ENCODE results near the gene LRRC74A. TPM values are rescaled to one million over a fixed set of nuclear protein-coding genes. Genes with fewer than 3 reads are reported as not detected.

The LRRC74A gene
- total and polyA plus RNA-seq, 2 donors (not counting 3 experiments of a cell fraction or from before 2014, with no cell fraction given): not detected

DNA sequence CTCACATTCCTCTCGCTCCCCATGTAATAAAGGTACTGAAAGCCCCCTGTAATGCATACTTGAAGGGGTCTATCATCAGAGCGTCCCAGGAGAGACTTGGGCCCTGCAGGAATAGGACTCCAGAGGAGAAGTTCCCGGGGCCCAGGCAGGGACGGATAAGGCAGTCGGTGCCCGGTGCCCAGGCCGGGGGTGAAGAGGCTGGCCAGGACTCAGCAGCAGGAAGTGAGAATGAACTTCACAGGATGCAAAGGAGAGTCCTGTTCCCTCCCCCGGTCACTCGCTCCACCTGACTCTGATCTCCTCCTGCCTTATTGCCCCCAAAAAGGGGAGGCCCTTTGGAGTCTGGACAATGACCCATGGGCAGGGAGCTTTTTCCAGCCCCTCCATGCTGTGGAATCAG is 40.2 kb downstream of the LRRC74A start:
- DNase-seq (ENCODE audit: low read depth, low spot score) (no peak), FAIRE-seq (no peak)
- Histone ChIP-seq H3K36me3 (ENCODE audit: control insufficient read depth in 2 of 2, extremely low read depth in 1 of 2, insufficient read depth in 2 of 2, low read length in 2 of 2) (no peaks in the 10 kb centered on the region), H2AFZ (ENCODE audit: low read depth, low read length) (no peak overlapping the region), H3K9ac (replicated peaks; ENCODE audit: extremely low read depth, insufficient read depth, low read length) (no peak overlapping the region), H3K4me1 (ENCODE audit: control insufficient read depth, extremely low read depth, insufficient read depth, low read length) (peaks cover 12% of the 10 kb centered on the region), H3K9me3 (replicated peaks; ENCODE audit: control insufficient read depth, insufficient read depth, low read length) (no peaks in the 10 kb centered on the region), H3K79me2 (ENCODE audit: control insufficient read depth, insufficient read depth, low read length) (no peaks in the 10 kb centered on the region), H4K20me1 (replicated peaks; ENCODE audit: control insufficient read depth, extremely low read depth, insufficient read depth, low read length) (no peaks in the 10 kb centered on the region), H3K27ac (ENCODE audit: insufficient read depth, low read depth, low read length) (no peak overlapping the region), H3K27me3 (ENCODE audit: control insufficient read depth in 2 of 2, insufficient read depth in 2 of 2, low read length in 2 of 2) (peaks cover 0 to 2% of the 10 kb centered on the region in 2 experiments), H3K4me2 (ENCODE audit: insufficient read depth, low read length) (no peak overlapping the region), H3K9me1 (replicated peaks; ENCODE audit: control insufficient read depth, extremely low read depth, insufficient read depth, low read length) (no peaks in the 10 kb centered on the region), H3K4me3 (replicated peaks in 1 of 3; ENCODE audit: insufficient read depth in 1 of 3, low read depth in 1 of 3, low read length in 3 of 3) (no peak overlapping the region)
- BruUV-seq (replicated peaks): no TSS peak
- ChIA-PET CTCF (interaction anchor here (1.0 kb wide), 1 partner anchor 10 kb away, joined by 4 read pairs; no protein-coding TSS in a partner anchor), POLR2A (no interaction called here)
- TF ChIP-seq EZH2 (IDR thresholded peaks at IDR 0.05; ENCODE audit: borderline replicate concordance, low read depth, low read length, severe bottlenecking): no peak
- intact Hi-C loops (cut with micrococcal nuclease) (no loop called here), dilution Hi-C loops (cut with MboI; ENCODE audit: extremely low pct_ligation_motif_present, low sequenced_read_pairs) (no loop called here)

DNA sequence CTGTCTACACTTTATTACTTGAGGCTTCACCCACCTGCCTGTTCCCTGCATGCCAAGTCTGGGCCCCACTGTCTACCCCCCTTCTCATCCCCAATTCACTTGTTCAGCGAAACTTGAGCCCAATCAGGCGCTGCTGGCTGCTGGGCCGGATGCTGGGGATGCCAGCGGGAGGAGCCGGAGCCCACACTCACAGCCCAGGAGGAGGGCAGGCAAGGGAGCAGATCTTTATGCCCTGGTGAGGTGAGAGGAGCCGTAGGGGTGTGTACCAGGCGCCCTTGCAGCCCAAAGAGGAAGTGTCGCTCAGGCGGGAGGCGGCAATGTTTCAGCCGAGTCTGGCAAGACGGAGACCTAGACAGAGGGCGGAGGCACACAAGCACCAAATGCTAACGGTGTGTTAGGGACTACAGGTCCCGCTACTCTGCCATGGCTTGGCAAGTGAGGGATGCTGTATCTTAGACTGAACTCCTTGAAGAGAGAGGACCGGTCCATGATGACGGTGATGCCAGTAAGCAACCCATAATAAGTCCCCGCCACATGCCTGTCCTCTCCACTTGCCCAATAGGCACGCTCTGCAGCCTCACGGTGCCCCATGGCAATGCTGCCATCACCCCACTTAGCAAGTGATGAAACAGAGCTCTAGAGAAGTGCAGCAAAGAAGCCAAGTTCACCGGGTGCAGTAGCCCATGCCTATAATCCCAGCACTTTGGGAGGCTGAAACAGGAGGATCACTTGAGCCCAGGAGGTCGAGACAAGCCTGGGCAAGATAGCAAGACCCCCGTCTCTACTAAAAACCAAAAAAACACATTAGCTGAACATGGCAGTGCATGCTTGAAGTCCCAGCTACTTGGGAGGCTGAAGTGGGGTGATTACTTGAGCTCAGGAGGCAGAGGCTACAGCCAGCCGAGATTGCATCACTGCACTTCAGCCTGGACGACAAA is 41.6 kb downstream of the LRRC74A start:
- BruUV-seq (replicated peaks): no TSS peak
- no peak for DNase-seq (ENCODE audit: low read depth, low spot score)
- H3K4me3 ChIP-seq (replicated peaks in 1 of 3; ENCODE audit: insufficient read depth in 1 of 3, low read depth in 1 of 3, low read length in 3 of 3): no peak overlapping the region
- H3K4me2 ChIP-seq (ENCODE audit: insufficient read depth, low read length): no peak overlapping the region
- H3K9me1 ChIP-seq (replicated peaks; ENCODE audit: control insufficient read depth, extremely low read depth, insufficient read depth, low read length): no peaks in the 10 kb centered on the region
- H3K27me3 ChIP-seq (ENCODE audit: control insufficient read depth in 2 of 2, insufficient read depth in 2 of 2, low read length in 2 of 2): no peaks in the 10 kb centered on the region
- no peaks in the 10 kb centered on the region for H4K20me1 ChIP-seq (replicated peaks; ENCODE audit: control insufficient read depth, extremely low read depth, insufficient read depth, low read length)
- intact Hi-C loops (cut with micrococcal nuclease): no loop called here
- POLR2A ChIA-PET: no interaction called here
- no peaks in the 10 kb centered on the region for H3K36me3 ChIP-seq (ENCODE audit: control insufficient read depth in 2 of 2, extremely low read depth in 1 of 2, insufficient read depth in 2 of 2, low read length in 2 of 2)
- dilution Hi-C loops (cut with MboI; ENCODE audit: extremely low pct_ligation_motif_present, low sequenced_read_pairs): no loop called here
- TF ChIP-seq FOS (IDR thresholded peaks at IDR 0.05; ENCODE audit: borderline replicate concordance, insufficient read depth, low read length): no peak
- TF ChIP-seq JUN (IDR thresholded peaks at IDR 0.05; ENCODE audit: borderline replicate concordance, insufficient read depth, insufficient read length, low read depth): no peak
- TF ChIP-seq MYC (IDR thresholded peaks at IDR 0.05; ENCODE audit: low read depth, low read length): no peak
- TF ChIP-seq, protein P1, sequence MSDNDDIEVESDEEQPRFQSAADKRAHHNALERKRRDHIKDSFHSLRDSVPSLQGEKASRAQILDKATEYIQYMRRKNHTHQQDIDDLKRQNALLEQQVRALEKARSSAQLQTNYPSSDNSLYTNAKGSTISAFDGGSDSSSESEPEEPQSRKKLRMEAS (IDR thresholded peaks at IDR 0.05; ENCODE audit: insufficient read depth, insufficient read length): no peak
- TF ChIP-seq EZH2 (IDR thresholded peaks at IDR 0.05; ENCODE audit: borderline replicate concordance, low read depth, low read length, severe bottlenecking): no peak
- TF ChIP-seq, protein P2, sequence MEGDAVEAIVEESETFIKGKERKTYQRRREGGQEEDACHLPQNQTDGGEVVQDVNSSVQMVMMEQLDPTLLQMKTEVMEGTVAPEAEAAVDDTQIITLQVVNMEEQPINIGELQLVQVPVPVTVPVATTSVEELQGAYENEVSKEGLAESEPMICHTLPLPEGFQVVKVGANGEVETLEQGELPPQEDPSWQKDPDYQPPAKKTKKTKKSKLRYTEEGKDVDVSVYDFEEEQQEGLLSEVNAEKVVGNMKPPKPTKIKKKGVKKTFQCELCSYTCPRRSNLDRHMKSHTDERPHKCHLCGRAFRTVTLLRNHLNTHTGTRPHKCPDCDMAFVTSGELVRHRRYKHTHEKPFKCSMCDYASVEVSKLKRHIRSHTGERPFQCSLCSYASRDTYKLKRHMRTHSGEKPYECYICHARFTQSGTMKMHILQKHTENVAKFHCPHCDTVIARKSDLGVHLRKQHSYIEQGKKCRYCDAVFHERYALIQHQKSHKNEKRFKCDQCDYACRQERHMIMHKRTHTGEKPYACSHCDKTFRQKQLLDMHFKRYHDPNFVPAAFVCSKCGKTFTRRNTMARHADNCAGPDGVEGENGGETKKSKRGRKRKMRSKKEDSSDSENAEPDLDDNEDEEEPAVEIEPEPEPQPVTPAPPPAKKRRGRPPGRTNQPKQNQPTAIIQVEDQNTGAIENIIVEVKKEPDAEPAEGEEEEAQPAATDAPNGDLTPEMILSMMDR (IDR thresholded peaks at IDR 0.05; ENCODE audit: extremely low read depth in 1 of 2, insufficient read depth in 1 of 2, low read depth in 1 of 2, low read length in 2 of 2): no peak
- TF ChIP-seq POLR2AphosphoS5 (IDR thresholded peaks at IDR 0.05; ENCODE audit: insufficient read depth, low read depth, low read length): no peak
- TF ChIP-seq GATA2 (IDR thresholded peaks at IDR 0.05; ENCODE audit: insufficient read depth, insufficient read length, low read depth, low read length): no peak
- no peak for TF ChIP-seq POLR2A (IDR thresholded peaks at IDR 0.05; ENCODE audit: low read depth, low read length)
- no peak for FAIRE-seq
- peaks cover 12% of the 10 kb centered on the region for H3K4me1 ChIP-seq (ENCODE audit: control insufficient read depth, extremely low read depth, insufficient read depth, low read length)
- H3K27ac ChIP-seq (ENCODE audit: insufficient read depth, low read depth, low read length): no peak overlapping the region
- no peaks in the 10 kb centered on the region for H3K79me2 ChIP-seq (ENCODE audit: control insufficient read depth, insufficient read depth, low read length)
- no peak overlapping the region for H2AFZ ChIP-seq (ENCODE audit: low read depth, low read length)
- H3K9ac ChIP-seq (replicated peaks; ENCODE audit: extremely low read depth, insufficient read depth, low read length): no peak overlapping the region
- CTCF ChIA-PET: interaction anchor here (0.7 to 1.3 kb wide), 2 partner anchors 203 to 226 kb away, joined by 4 to 5 read pairs; no protein-coding TSS in a partner anchor
- no peaks in the 10 kb centered on the region for H3K9me3 ChIP-seq (replicated peaks; ENCODE audit: control insufficient read depth, insufficient read depth, low read length)

Data from endothelial cell of umbilical vein (primary cell).